Activated naive CD4-positive, alpha-beta T cell treated with anti-CD3 and anti-CD28 coated beads, Interleukin-2, amount 50 U/mL, for 24 hours (primary cell): Measurements from ENCODE around the gene RAB8B.

ENCODE experiments used
- H3K27ac Mint-ChIP-seq: one replicate; pipeline ENCODE4 v1.8.0; 2021; ENCODE audit warnings: mild to moderate bottlenecking, mixed read lengths
- H3K27me3 Mint-ChIP-seq: one replicate; pipeline ENCODE4 v1.8.0; 2021; ENCODE audit warnings: mixed read lengths
- H3K36me3 Mint-ChIP-seq: one replicate; pipeline ENCODE4 v1.8.0; 2021; ENCODE audit warnings: mixed read lengths
- H3K4me1 Mint-ChIP-seq: one replicate; pipeline ENCODE4 v1.8.0; 2021; ENCODE audit warnings: mixed read lengths
- H3K4me3 Mint-ChIP-seq: one replicate; pipeline ENCODE4 v1.8.0; 2021; ENCODE audit warnings: mild to moderate bottlenecking, mixed read lengths
- H3K9me3 Mint-ChIP-seq: one replicate; pipeline ENCODE4 v1.8.0; 2021; ENCODE audit warnings: mixed read lengths

Gene RAB8B

DNA sequence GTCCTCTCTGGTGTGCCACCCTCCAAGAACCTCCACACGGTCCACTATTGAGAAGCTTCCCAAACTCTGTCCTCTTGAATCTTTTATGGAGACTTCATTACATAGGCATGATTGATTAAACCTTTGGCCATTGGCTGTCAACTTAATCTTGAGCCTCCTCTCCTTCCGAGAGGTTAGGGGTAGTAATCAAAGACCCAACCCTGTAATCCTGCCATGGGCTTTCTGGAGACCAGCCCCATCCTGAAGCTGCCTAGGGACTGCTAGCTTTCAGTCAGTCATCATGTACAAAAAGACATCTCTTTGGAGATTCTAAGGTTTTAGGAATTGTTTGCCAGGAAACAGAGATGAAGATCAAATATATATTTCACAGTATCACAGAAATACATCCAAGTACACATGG lies 125.0 kb downstream of the RAB8B start:
- Mint-ChIP-seq H3K27me3 (no peaks in the 10 kb centered on the region), H3K4me1 (no peaks in the 10 kb centered on the region), H3K9me3 (no peaks in the 10 kb centered on the region), H3K36me3 (peaks cover 4% of the 10 kb centered on the region), H3K27ac (no peak overlapping the region), H3K4me3 (no peak overlapping the region)
